ENCODE data around the gene ABI3BP.

The ABI3BP gene

GRCh38 chr3:100975714-100976113 lies 17.5 kb downstream of the ABI3BP start:
- no peak for DNase-seq (ENCODE audit: low spot score)
- CTCF ChIA-PET = no interaction called here
- POLR2A ChIA-PET (ENCODE audit: low non-redundant PET) = no interaction called here
- TF ChIP-seq, protein P1, sequence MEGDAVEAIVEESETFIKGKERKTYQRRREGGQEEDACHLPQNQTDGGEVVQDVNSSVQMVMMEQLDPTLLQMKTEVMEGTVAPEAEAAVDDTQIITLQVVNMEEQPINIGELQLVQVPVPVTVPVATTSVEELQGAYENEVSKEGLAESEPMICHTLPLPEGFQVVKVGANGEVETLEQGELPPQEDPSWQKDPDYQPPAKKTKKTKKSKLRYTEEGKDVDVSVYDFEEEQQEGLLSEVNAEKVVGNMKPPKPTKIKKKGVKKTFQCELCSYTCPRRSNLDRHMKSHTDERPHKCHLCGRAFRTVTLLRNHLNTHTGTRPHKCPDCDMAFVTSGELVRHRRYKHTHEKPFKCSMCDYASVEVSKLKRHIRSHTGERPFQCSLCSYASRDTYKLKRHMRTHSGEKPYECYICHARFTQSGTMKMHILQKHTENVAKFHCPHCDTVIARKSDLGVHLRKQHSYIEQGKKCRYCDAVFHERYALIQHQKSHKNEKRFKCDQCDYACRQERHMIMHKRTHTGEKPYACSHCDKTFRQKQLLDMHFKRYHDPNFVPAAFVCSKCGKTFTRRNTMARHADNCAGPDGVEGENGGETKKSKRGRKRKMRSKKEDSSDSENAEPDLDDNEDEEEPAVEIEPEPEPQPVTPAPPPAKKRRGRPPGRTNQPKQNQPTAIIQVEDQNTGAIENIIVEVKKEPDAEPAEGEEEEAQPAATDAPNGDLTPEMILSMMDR (conservative IDR thresholded peaks at IDR 0.05; ENCODE audit: low read depth) = no peak
- H3K27ac ChIP-seq = no peak overlapping the region

GRCh38 chr3:100973594-100973993 lies 19.6 kb downstream of the ABI3BP start:
- H3K27ac ChIP-seq = no peak overlapping the region
- DNase-seq (ENCODE audit: low spot score) = no peak
- TF ChIP-seq, protein P1 (conservative IDR thresholded peaks at IDR 0.05; ENCODE audit: low read depth) = no peak
- CTCF ChIA-PET = no interaction called here
- POLR2A ChIA-PET (ENCODE audit: low non-redundant PET) = no interaction called here

DNA sequence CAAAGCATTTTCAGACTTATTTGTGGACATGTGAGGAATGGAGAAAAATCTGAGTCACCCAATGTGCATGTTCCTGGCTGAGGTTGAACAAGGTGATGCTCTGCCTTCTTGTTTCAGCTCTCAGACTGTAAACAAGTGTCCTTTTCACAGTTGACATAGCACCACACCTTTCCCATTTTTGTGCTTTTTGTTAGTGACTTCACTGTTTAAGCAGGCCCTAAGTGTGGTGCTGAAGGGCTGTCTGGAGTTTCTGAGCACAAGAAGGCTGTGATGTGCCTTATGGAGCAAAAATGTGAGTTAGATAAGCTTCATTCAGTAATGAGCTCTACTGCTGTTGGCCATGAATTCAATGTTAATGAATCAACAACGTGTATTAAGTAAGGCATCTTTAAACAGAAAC lies 20.4 kb downstream of the ABI3BP start:
- DNase-seq (ENCODE audit: low spot score) = no peak
- ChIA-PET CTCF (no interaction called here), POLR2A (ENCODE audit: low non-redundant PET) (no interaction called here)
- no peak overlapping the region for H3K27ac ChIP-seq
- TF ChIP-seq, protein P1 (conservative IDR thresholded peaks at IDR 0.05; ENCODE audit: low read depth) = no peak

- no peak for DNase-seq (ENCODE audit: low spot score)
- TF ChIP-seq, protein P1 (conservative IDR thresholded peaks at IDR 0.05; ENCODE audit: low read depth) = no peak
- ChIA-PET CTCF (no interaction called here), POLR2A (ENCODE audit: low non-redundant PET) (no interaction called here)
- H3K27ac ChIP-seq = no peak overlapping the region
Observed at GRCh38 chr3:100972301-100972844, 20.8 kb downstream of the ABI3BP start.

DNA sequence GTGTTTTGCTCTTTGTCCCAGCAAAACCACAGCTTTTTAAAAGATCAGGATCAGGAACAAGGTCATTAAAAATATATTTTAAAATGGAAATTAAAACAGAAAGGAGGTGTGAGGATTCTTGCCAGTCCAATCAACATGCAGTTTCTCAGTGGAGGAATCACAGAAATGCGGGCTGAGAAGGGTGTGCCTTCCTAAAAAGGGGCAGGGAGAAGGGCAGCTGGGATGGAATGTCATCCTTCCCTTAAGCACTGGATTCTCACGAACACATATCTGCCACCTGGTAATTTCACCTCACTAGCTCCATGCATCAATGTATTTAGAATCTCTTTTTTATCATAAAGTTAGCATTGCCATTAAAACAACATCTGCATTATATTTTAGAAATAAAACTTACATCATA lies 21.4 kb downstream of the ABI3BP start:
- no peak overlapping the region for H3K27ac ChIP-seq
- no peak for DNase-seq (ENCODE audit: low spot score)
- TF ChIP-seq, protein P1 (conservative IDR thresholded peaks at IDR 0.05; ENCODE audit: low read depth) = no peak
- POLR2A ChIA-PET (ENCODE audit: low non-redundant PET) = no interaction called here
- CTCF ChIA-PET = no interaction called here

- CTCF ChIA-PET = no interaction called here
- no peak overlapping the region for H3K27ac ChIP-seq
- DNase-seq (ENCODE audit: low spot score) = no peak
- TF ChIP-seq, protein P1 (conservative IDR thresholded peaks at IDR 0.05; ENCODE audit: low read depth) = no peak
- POLR2A ChIA-PET (ENCODE audit: low non-redundant PET) = no interaction called here
Observed at GRCh38 chr3:100970477-100970990, 22.7 kb downstream of the ABI3BP start.

Measured in RWPE1 (cell line).